ENCODE measurements around the gene AHDC1.

- TF ChIP-seq CTCF (conservative IDR thresholded peaks at IDR 0.05; ENCODE audit: low read length) (no peak), EZH2phosphoT487 (IDR thresholded peaks at IDR 0.05; ENCODE audit: borderline replicate concordance, low read depth, low read length) (no peak)
Observed at GRCh38 chr1:27571439-27572018, 32.4 kb downstream of the AHDC1 start.
